Fibroblast of mammary gland (primary cell): ENCODE measurements around the gene ALDH18A1.

Source experiments
- DNase-seq: peaks from one replicate; pipeline ENCODE4 v3.0.0-alpha.2; 2010; ENCODE audit warnings: low read depth
- H3K4me3 ChIP-seq: 2 replicates; pipeline ENCODE4 v1.5.1; 2011; ENCODE audit warnings: low read depth, mild to moderate bottlenecking, low read length, moderate library complexity; ENCODE audit not compliant: control insufficient read depth
- CTCF ChIP-seq: conservative IDR thresholded peaks from 2 replicates; pipeline ENCODE4 v1.5.1; 2011; ENCODE audit warnings: low read depth, low read length, inconsistent platforms; ENCODE audit not compliant: control insufficient read depth, insufficient read depth

The ALDH18A1 gene

DNA sequence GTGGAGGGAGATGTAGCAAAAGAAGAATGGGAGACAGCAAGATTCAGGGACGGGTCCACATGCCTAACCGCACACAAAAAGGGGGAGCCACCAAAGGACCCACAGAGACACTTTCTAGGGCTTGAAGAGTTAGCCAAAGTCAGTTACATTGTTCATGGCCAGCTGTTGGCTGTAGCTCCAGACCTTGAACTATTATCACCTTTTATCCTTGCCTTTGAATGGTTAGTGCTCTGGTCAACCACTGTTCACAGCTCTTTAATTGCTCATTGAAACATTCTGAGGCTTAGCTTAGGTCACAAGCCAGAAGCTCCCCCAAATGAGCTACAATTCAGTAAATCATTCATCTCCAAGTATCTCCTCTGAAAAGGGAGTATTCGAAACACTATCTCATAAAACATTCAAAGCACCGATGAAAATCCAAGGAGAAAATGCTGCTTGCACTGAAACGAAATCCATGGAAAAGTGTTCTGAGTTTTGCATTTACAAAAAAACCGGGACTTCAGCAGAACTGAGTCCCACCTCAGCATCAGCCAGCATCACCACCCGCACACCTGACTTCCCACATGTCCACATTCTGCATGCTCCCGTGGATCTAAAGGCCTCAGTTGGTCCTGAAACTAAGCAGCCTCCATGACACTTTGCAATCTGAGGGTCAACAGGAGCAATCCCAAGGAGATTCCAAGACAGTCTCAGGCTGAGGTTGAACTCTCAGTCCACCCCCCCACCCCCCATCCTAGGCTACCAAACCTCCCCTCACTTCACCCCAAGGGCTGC lies 99.3 kb downstream of the ALDH18A1 start:
- no peak overlapping the region for H3K4me3 ChIP-seq
- TF ChIP-seq CTCF: no peak
- no peak for DNase-seq
